Transverse colon (tissue), 3 donors: ENCODE measurements around the gene ARL4D.

Experiments used
- POLR2A ChIP-seq: fragments of 450-650 bp; IDR thresholded peaks from one replicate; pipeline ENCODE4 v1.6.1; 2016; ENCODE audit warnings: antibody characterized with exemption, mild to moderate bottlenecking, moderate library complexity
- TF ChIP-seq, protein P1 (sequence below), 5 experiments: fragments of 200-600 bp in 3 of 5; fragments of 450-650 bp in 2 of 5; sonication (generic) in 3 of 5; IDR thresholded peaks; 1 replicate in 2 of 5; 2 replicates in 3 of 5; pipeline ENCODE4 v1.5.1; 2016 to 2017; ENCODE audit warnings: antibody characterized with exemption in 5 of 5, inconsistent platforms in 3 of 5, mild to moderate bottlenecking in 2 of 5, moderate library complexity in 1 of 5

DNA sequence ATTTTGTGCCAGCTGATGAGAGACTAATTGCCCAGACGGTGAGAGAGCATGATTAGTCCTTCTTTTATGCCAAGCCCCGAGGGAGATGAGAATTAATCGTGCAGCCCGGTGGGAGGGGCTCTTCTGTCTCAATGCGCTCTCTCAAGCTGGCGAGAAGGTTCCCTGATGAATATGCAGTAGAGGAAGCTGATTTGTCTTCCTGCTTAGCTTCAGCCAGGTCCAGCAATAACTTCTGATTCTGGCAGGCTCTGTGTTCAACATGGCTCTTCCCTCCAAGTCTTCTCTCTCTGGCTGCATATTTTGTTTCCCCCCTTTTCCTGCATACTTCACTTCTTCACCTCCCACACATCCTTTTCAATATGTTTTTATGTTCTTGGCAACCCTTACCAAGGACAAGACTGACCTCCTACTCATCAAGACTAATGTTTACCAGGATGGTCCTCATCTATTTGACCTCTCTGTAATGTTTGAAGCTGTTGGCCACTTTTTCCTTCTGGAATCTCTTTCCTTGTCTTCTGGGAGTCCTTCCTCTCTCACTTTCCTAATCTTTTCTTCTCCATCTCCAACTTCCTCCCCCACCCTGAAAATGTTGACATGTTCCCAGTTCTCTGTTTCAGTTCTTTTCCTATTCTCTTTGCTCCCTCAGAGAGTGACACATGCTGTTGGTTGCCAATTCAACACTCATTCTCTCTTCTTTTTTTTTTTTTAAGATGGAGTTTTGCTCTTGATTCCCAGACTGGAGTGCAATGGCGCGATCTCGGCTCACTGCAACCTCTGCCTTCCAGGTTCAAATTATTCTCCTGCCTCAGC is 33.1 kb downstream of the ARL4D start:
- TF ChIP-seq, protein P1, sequence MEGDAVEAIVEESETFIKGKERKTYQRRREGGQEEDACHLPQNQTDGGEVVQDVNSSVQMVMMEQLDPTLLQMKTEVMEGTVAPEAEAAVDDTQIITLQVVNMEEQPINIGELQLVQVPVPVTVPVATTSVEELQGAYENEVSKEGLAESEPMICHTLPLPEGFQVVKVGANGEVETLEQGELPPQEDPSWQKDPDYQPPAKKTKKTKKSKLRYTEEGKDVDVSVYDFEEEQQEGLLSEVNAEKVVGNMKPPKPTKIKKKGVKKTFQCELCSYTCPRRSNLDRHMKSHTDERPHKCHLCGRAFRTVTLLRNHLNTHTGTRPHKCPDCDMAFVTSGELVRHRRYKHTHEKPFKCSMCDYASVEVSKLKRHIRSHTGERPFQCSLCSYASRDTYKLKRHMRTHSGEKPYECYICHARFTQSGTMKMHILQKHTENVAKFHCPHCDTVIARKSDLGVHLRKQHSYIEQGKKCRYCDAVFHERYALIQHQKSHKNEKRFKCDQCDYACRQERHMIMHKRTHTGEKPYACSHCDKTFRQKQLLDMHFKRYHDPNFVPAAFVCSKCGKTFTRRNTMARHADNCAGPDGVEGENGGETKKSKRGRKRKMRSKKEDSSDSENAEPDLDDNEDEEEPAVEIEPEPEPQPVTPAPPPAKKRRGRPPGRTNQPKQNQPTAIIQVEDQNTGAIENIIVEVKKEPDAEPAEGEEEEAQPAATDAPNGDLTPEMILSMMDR (IDR thresholded peaks at IDR 0.05) = no peak
- no peak for TF ChIP-seq POLR2A
